ENCODE measurements around the gene GABRD. TPM values are rescaled to one million over a fixed set of nuclear protein-coding genes. Genes with fewer than 3 reads are reported as not detected.

Gene GABRD
- total and polyA plus RNA-seq, 2 of the 13 experiments (the other 11 are each of a cell fraction or from before 2014, with no cell fraction given) = not detected

DNA sequence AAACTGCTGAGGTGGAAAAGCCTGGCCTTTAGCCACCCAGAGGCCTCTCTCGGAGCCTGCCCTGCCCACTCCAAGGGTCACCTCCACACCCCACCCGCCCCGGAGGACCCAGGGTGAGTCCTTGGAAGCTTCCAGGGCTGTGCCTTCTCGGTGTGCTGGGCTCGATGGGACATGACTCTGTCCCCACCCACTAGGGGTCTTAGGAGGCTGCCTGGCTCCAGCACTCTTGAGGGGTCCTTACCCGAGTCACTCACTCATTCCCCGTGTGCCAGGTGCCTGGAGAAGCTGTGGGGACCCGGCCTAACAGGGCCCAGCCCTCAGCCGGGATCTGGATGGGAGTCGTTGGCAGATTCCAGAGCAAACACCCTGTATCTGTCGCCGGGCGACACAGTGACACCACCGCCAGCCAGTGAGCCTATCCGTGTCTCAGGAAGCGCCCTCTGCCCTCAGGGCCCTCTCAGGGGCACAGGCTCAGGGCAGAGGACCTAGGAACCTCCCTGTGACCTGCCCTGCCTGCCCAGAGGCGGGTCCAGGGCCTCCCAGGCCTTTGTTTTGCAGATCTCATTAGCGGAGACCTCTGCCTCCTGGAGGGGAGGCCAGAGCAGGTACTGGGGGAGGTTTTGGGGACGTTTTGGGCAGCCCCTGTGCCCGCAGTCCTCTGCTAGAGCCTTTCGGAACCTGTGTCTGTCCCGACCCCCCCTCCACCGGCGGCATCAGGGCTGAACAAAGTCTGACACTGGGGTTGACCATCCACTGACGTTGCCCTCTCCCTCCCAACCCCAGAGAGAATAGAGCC is 28.0 kb downstream of the GABRD start (continued):
- TF ChIP-seq ARID2 (CRISPR knock-in tag; IDR thresholded peaks at IDR 0.05; ENCODE audit: borderline replicate concordance) (no peak), CCAR2 (optimal IDR thresholded peaks at IDR 0.05; ENCODE audit: low read depth, low read length) (no peak), EEA1 (CRISPR knock-in tag; IDR thresholded peaks at IDR 0.05; ENCODE audit: borderline replicate concordance) (no peak), NAIF1 (CRISPR knock-in tag; IDR thresholded peaks at IDR 0.05; ENCODE audit: borderline replicate concordance) (no peak), ZFYVE20 (CRISPR knock-in tag; IDR thresholded peaks at IDR 0.05; ENCODE audit: borderline replicate concordance, low read depth) (no peak), ZNF33B (CRISPR knock-in tag; IDR thresholded peaks at IDR 0.05) (no peak), HOXA7 (CRISPR knock-in tag; IDR thresholded peaks at IDR 0.05) (no peak), ZNF282 (IDR thresholded peaks at IDR 0.05; ENCODE audit: partially characterized antibody) (no peak)
- TF ChIP-seq, protein P1, sequence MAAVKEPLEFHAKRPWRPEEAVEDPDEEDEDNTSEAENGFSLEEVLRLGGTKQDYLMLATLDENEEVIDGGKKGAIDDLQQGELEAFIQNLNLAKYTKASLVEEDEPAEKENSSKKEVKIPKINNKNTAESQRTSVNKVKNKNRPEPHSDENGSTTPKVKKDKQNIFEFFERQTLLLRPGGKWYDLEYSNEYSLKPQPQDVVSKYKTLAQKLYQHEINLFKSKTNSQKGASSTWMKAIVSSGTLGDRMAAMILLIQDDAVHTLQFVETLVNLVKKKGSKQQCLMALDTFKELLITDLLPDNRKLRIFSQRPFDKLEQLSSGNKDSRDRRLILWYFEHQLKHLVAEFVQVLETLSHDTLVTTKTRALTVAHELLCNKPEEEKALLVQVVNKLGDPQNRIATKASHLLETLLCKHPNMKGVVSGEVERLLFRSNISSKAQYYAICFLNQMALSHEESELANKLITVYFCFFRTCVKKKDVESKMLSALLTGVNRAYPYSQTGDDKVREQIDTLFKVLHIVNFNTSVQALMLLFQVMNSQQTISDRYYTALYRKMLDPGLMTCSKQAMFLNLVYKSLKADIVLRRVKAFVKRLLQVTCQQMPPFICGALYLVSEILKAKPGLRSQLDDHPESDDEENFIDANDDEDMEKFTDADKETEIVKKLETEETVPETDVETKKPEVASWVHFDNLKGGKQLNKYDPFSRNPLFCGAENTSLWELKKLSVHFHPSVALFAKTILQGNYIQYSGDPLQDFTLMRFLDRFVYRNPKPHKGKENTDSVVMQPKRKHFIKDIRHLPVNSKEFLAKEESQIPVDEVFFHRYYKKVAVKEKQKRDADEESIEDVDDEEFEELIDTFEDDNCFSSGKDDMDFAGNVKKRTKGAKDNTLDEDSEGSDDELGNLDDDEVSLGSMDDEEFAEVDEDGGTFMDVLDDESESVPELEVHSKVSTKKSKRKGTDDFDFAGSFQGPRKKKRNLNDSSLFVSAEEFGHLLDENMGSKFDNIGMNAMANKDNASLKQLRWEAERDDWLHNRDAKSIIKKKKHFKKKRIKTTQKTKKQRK (IDR thresholded peaks at IDR 0.05; ENCODE audit: low read length) = no peak
- TF ChIP-seq, protein P2, sequence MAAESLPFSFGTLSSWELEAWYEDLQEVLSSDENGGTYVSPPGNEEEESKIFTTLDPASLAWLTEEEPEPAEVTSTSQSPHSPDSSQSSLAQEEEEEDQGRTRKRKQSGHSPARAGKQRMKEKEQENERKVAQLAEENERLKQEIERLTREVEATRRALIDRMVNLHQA (CRISPR knock-in tag; IDR thresholded peaks at IDR 0.05) = no peak
- TF ChIP-seq, protein P3, sequence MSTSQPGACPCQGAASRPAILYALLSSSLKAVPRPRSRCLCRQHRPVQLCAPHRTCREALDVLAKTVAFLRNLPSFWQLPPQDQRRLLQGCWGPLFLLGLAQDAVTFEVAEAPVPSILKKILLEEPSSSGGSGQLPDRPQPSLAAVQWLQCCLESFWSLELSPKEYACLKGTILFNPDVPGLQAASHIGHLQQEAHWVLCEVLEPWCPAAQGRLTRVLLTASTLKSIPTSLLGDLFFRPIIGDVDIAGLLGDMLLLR (CRISPR knock-in tag; IDR thresholded peaks at IDR 0.05) = no peak
- TF ChIP-seq, protein P4, sequence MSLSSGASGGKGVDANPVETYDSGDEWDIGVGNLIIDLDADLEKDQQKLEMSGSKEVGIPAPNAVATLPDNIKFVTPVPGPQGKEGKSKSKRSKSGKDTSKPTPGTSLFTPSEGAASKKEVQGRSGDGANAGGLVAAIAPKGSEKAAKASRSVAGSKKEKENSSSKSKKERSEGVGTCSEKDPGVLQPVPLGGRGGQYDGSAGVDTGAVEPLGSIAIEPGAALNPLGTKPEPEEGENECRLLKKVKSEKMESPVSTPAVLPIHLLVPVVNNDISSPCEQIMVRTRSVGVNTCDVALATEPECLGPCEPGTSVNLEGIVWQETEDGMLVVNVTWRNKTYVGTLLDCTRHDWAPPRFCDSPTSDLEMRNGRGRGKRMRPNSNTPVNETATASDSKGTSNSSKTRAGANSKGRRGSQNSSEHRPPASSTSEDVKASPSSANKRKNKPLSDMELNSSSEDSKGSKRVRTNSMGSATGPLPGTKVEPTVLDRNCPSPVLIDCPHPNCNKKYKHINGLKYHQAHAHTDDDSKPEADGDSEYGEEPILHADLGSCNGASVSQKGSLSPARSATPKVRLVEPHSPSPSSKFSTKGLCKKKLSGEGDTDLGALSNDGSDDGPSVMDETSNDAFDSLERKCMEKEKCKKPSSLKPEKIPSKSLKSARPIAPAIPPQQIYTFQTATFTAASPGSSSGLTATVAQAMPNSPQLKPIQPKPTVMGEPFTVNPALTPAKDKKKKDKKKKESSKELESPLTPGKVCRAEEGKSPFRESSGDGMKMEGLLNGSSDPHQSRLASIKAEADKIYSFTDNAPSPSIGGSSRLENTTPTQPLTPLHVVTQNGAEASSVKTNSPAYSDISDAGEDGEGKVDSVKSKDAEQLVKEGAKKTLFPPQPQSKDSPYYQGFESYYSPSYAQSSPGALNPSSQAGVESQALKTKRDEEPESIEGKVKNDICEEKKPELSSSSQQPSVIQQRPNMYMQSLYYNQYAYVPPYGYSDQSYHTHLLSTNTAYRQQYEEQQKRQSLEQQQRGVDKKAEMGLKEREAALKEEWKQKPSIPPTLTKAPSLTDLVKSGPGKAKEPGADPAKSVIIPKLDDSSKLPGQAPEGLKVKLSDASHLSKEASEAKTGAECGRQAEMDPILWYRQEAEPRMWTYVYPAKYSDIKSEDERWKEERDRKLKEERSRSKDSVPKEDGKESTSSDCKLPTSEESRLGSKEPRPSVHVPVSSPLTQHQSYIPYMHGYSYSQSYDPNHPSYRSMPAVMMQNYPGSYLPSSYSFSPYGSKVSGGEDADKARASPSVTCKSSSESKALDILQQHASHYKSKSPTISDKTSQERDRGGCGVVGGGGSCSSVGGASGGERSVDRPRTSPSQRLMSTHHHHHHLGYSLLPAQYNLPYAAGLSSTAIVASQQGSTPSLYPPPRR (CRISPR knock-in tag; IDR thresholded peaks at IDR 0.05; ENCODE audit: borderline replicate concordance) = 0 out of 2 replicates have a peak, but pooled peaks have one; percentile 38
- TF ChIP-seq, protein P5, sequence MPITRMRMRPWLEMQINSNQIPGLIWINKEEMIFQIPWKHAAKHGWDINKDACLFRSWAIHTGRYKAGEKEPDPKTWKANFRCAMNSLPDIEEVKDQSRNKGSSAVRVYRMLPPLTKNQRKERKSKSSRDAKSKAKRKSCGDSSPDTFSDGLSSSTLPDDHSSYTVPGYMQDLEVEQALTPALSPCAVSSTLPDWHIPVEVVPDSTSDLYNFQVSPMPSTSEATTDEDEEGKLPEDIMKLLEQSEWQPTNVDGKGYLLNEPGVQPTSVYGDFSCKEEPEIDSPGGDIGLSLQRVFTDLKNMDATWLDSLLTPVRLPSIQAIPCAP (CRISPR knock-in tag; IDR thresholded peaks at IDR 0.05; ENCODE audit: low read depth) = no peak
- TF ChIP-seq, protein P6, sequence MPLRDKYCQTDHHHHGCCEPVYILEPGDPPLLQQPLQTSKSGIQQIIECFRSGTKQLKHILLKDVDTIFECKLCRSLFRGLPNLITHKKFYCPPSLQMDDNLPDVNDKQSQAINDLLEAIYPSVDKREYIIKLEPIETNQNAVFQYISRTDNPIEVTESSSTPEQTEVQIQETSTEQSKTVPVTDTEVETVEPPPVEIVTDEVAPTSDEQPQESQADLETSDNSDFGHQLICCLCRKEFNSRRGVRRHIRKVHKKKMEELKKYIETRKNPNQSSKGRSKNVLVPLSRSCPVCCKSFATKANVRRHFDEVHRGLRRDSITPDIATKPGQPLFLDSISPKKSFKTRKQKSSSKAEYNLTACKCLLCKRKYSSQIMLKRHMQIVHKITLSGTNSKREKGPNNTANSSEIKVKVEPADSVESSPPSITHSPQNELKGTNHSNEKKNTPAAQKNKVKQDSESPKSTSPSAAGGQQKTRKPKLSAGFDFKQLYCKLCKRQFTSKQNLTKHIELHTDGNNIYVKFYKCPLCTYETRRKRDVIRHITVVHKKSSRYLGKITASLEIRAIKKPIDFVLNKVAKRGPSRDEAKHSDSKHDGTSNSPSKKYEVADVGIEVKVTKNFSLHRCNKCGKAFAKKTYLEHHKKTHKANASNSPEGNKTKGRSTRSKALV (CRISPR knock-in tag; IDR thresholded peaks at IDR 0.05) = 0 out of 2 replicates have a peak, but pooled peaks have one; percentile 36

Measured in HepG2 (cell line).